Iris pigment epithelial cell (primary cell): ENCODE measurements around the gene FRRS1.
"Not testable (repeated sequence)": the region's sequence is repeated elsewhere in the genome, so short reads cannot be mapped to it uniquely, and the experiment has no call there.

Experiments used
- DNase-seq: peaks from one replicate; pipeline ENCODE4 v3.0.0-alpha.2; 2011; ENCODE audit warnings: low read depth

FRRS1 gene

GRCh38 chr1:99768104-99768503 lies 1.7 kb upstream of the FRRS1 start:
- DNase-seq = no peak

- DNase-seq = no peak
Observed at GRCh38 chr1:99764909-99765308, 1.5 kb downstream of the FRRS1 start.

GRCh38 chr1:99764439-99764838 lies 2.0 kb downstream of the FRRS1 start:
- no peak for DNase-seq

GRCh38 chr1:99763956-99764355 lies 2.5 kb downstream of the FRRS1 start:
- peak; percentile 20 for DNase-seq

GRCh38 chr1:99761774-99762173 lies 4.7 kb downstream of the FRRS1 start:
- no peak for DNase-seq

GRCh38 chr1:99759518-99760160 lies 6.8 kb downstream of the FRRS1 start:
- DNase-seq = no peak

- DNase-seq = not testable (repeated sequence)
Observed at GRCh38 chr1:99758686-99759517, 7.5 kb downstream of the FRRS1 start.

GRCh38 chr1:99758073-99758511 lies 8.3 kb downstream of the FRRS1 start:
- DNase-seq = no peak

GRCh38 chr1:99756598-99756997 lies 9.8 kb downstream of the FRRS1 start:
- DNase-seq = peak; percentile 81

GRCh38 chr1:99755664-99756063 lies 10.8 kb downstream of the FRRS1 start:
- no peak for DNase-seq

GRCh38 chr1:99754697-99755096 lies 11.7 kb downstream of the FRRS1 start:
- DNase-seq = no peak

GRCh38 chr1:99754055-99754626 lies 12.3 kb downstream of the FRRS1 start:
- no peak for DNase-seq

GRCh38 chr1:99751877-99752504 lies 14.4 kb downstream of the FRRS1 start:
- DNase-seq = no peak

GRCh38 chr1:99749504-99750347 lies 16.7 kb downstream of the FRRS1 start:
- DNase-seq = no peak

- no peak for DNase-seq
Observed at GRCh38 chr1:99748419-99748818, 18.0 kb downstream of the FRRS1 start.

GRCh38 chr1:99745684-99746083 lies 20.8 kb downstream of the FRRS1 start:
- DNase-seq = no peak

- DNase-seq = no peak
Observed at GRCh38 chr1:99745061-99745460, 21.4 kb downstream of the FRRS1 start.

- DNase-seq = no peak
Observed at GRCh38 chr1:99740141-99740540, 26.3 kb downstream of the FRRS1 start.

GRCh38 chr1:99738858-99739465 lies 27.5 kb downstream of the FRRS1 start:
- DNase-seq = no peak

GRCh38 chr1:99737016-99737415 lies 29.4 kb downstream of the FRRS1 start:
- DNase-seq = peak; percentile 73

- no peak for DNase-seq
Observed at GRCh38 chr1:99735852-99736251, 30.6 kb downstream of the FRRS1 start.
